Ovary (tissue), 3 donors: ENCODE measurements around the gene LMAN2L.

Experiments used
- CTCF ChIP-seq, 3 donors: fragments of 450-650 bp in 2 of 3; fragments of 200-600 bp in 1 of 3; IDR thresholded peaks; one replicate each; pipeline versions ENCODE4 v1.5.1 to v1.8.0; 2016 to 2022; ENCODE audit warnings: antibody characterized with exemption in 3 of 3, mild to moderate bottlenecking in 1 of 3
- POLR2A ChIP-seq: fragments of 450-650 bp; IDR thresholded peaks from one replicate; pipeline ENCODE4 v1.6.1; 2017; ENCODE audit warnings: antibody characterized with exemption, mild to moderate bottlenecking, moderate library complexity
- donor health status: DM: no; HTN: no; CAD: no.

- no peak for TF ChIP-seq CTCF (IDR thresholded peaks at IDR 0.05)
- no peak for TF ChIP-seq POLR2A
Measured at GRCh38 chr2:96726131-96726530, 13.7 kb downstream of the LMAN2L start.
